Osteoblast (primary cell): ENCODE results near the gene RNF168. TPM values are rescaled to one million over a fixed set of nuclear protein-coding genes. Genes with fewer than 3 reads are reported as not detected.
A peak's percentile ranks its signal among the peaks of the same experiment; 100 is the strongest.
"Not testable (repeated sequence)": the region's sequence is repeated elsewhere in the genome, so short reads cannot be mapped to it uniquely, and the experiment has no call there.

Source experiments
- DNase-seq: peaks from one replicate; pipeline ENCODE4 v3.0.0; 2011; ENCODE audit warnings: low spot score, mixed read lengths; ENCODE audit not compliant: insufficient read length; ENCODE audit errors: missing footprints
- H2AFZ ChIP-seq: 2 replicates; pipeline ENCODE4 v1.6.0; 2011; ENCODE audit warnings: mild to moderate bottlenecking, low read length
- H3K27ac ChIP-seq: 2 replicates; pipeline ENCODE4 v1.5.1; 2011; ENCODE audit warnings: mild to moderate bottlenecking, low read depth, low read length, moderate library complexity
- H3K27me3 ChIP-seq: 2 replicates; pipeline ENCODE4 v1.6.0; 2012; ENCODE audit warnings: mild to moderate bottlenecking, control low read depth, inconsistent platforms, low read length, moderate library complexity; ENCODE audit not compliant: insufficient read depth
- H3K36me3 ChIP-seq: 2 replicates; pipeline ENCODE4 v1.5.1; 2011; ENCODE audit warnings: mild to moderate bottlenecking, low read length, control low read depth, moderate library complexity; ENCODE audit not compliant: insufficient read depth
- H3K4me1 ChIP-seq: 2 replicates; pipeline ENCODE4 v1.5.1; 2011; ENCODE audit warnings: mild to moderate bottlenecking, low read length, control low read depth, moderate library complexity; ENCODE audit not compliant: insufficient read depth
- H3K4me2 ChIP-seq: 2 replicates; pipeline ENCODE4 v1.6.0; 2011; ENCODE audit warnings: mild to moderate bottlenecking, low read length; ENCODE audit not compliant: insufficient read depth
- H3K4me3 ChIP-seq: fragments of 200-600 bp; sonication (generic); 3 replicates; pipeline ENCODE4 v1.5.1; 2012; ENCODE audit warnings: mild to moderate bottlenecking, low read length, inconsistent platforms; ENCODE audit not compliant: insufficient read depth
- H3K79me2 ChIP-seq: 2 replicates; pipeline ENCODE4 v1.6.0; 2012; ENCODE audit warnings: mild to moderate bottlenecking, low read length, control low read depth, inconsistent platforms; ENCODE audit not compliant: insufficient read depth
- H3K9me3 ChIP-seq: 2 replicates; pipeline ENCODE4 v1.5.1; 2011; ENCODE audit warnings: low read depth, low read length, control low read depth
- H4K20me1 ChIP-seq: 2 replicates; pipeline ENCODE4 v1.6.0; 2012; ENCODE audit warnings: mild to moderate bottlenecking, low read length, control low read depth; ENCODE audit not compliant: insufficient read depth
- CTCF ChIP-seq: IDR thresholded peaks from 2 replicates; pipeline ENCODE4 v1.5.1; 2011; ENCODE audit warnings: mild to moderate bottlenecking, low read depth, low read length, moderate library complexity; ENCODE audit errors: extremely low read depth
- total RNA-seq: library from RNA; depleted of rRNA; stranded (reverse); fragments of >200 nt; gene quantifications from 2 replicates; pipeline ENCODE4 v1.2.3, GENCODE V29; 2012

RNF168 gene
- total RNA-seq, 1 donor = 21.7 TPM

GRCh38 chr3:196454935-196455334 lies 48.6 kb downstream of the RNF168 start:
- DNase-seq = peak; percentile 76
- Histone ChIP-seq H3K27ac (no peak overlapping the region), H4K20me1 (no peaks in the 10 kb centered on the region), H3K4me2 (no peak overlapping the region), H3K4me3 (no peak overlapping the region), H3K27me3 (no peaks in the 10 kb centered on the region), H2AFZ (no peak overlapping the region), H3K9me3 (no peaks in the 10 kb centered on the region), H3K4me1 (no peaks in the 10 kb centered on the region), H3K79me2 (no peaks in the 10 kb centered on the region), H3K36me3 (no peaks in the 10 kb centered on the region)
- no peak for TF ChIP-seq CTCF

GRCh38 chr3:196445391-196445790 lies 58.2 kb downstream of the RNF168 start:
- H3K4me2 ChIP-seq, H2AFZ ChIP-seq, H3K4me3 ChIP-seq, H3K4me1 ChIP-seq, H3K9me3 ChIP-seq, H3K36me3 ChIP-seq, H3K79me2 ChIP-seq, H4K20me1 ChIP-seq, H3K27ac ChIP-seq, DNase-seq, H3K27me3 ChIP-seq: not testable (repeated sequence)

- Histone ChIP-seq H3K27ac (no peak overlapping the region), H4K20me1 (no peaks in the 10 kb centered on the region), H2AFZ (peak overlapping the region; percentile 31), H3K4me1 (peaks cover 9% of the 10 kb centered on the region), H3K36me3 (no peaks in the 10 kb centered on the region), H3K4me3 (no peak overlapping the region), H3K9me3 (no peaks in the 10 kb centered on the region), H3K4me2 (peak overlapping the region; percentile 10), H3K27me3 (no peaks in the 10 kb centered on the region), H3K79me2 (no peaks in the 10 kb centered on the region)
- no peak for TF ChIP-seq CTCF
- no peak for DNase-seq
Measured at GRCh38 chr3:196444500-196444894, 59.1 kb downstream of the RNF168 start.

- no peak overlapping the region for H3K4me2 ChIP-seq
- H3K27ac ChIP-seq = peak overlapping the region; percentile 10
- H2AFZ ChIP-seq = no peak overlapping the region
- peak; percentile 31 for DNase-seq
- no peaks in the 10 kb centered on the region for H3K27me3 ChIP-seq
- H3K79me2 ChIP-seq = no peaks in the 10 kb centered on the region
- no peaks in the 10 kb centered on the region for H3K36me3 ChIP-seq
- H3K4me1 ChIP-seq = peaks cover 9% of the 10 kb centered on the region
- TF ChIP-seq CTCF = no peak
- no peak overlapping the region for H3K4me3 ChIP-seq
- no peaks in the 10 kb centered on the region for H4K20me1 ChIP-seq
- no peaks in the 10 kb centered on the region for H3K9me3 ChIP-seq
Measured at GRCh38 chr3:196440696-196441095, 62.9 kb downstream of the RNF168 start.

- H4K20me1 ChIP-seq = no peaks in the 10 kb centered on the region
- H3K4me3 ChIP-seq = no peak overlapping the region
- no peak for TF ChIP-seq CTCF
- H2AFZ ChIP-seq = no peak overlapping the region
- no peaks in the 10 kb centered on the region for H3K79me2 ChIP-seq
- no peaks in the 10 kb centered on the region for H3K27me3 ChIP-seq
- peak; percentile 88 for DNase-seq
- no peaks in the 10 kb centered on the region for H3K36me3 ChIP-seq
- H3K4me2 ChIP-seq = no peak overlapping the region
- H3K9me3 ChIP-seq = no peaks in the 10 kb centered on the region
- H3K27ac ChIP-seq = peak overlapping the region; percentile 43
- peaks cover 9% of the 10 kb centered on the region for H3K4me1 ChIP-seq
Measured at GRCh38 chr3:196440041-196440537, 63.5 kb downstream of the RNF168 start.
